Nephron progenitor cell (in vitro differentiated cells): Measurements from ENCODE around the gene ZXDC.

Experiments
- DNase-seq: peaks from one replicate; pipeline ENCODE4 v3.0.0; 2021
- H3K27ac Mint-ChIP-seq: 2 replicates; pipeline ENCODE4 v1.8.0; 2021; ENCODE audit warnings: mild to moderate bottlenecking, moderate library complexity, mixed read lengths
- H3K27me3 Mint-ChIP-seq: 2 replicates; pipeline ENCODE4 v1.8.0; 2021; ENCODE audit warnings: mild to moderate bottlenecking, low read depth, mixed read lengths; ENCODE audit not compliant: poor library complexity
- H3K36me3 Mint-ChIP-seq: 2 replicates; pipeline ENCODE4 v1.8.0; 2021; ENCODE audit warnings: low read depth, mixed read lengths
- H3K4me1 Mint-ChIP-seq: 2 replicates; pipeline ENCODE4 v1.8.0; 2021; ENCODE audit warnings: mixed read lengths
- H3K4me3 Mint-ChIP-seq: 2 replicates; pipeline ENCODE4 v1.8.0; 2021; ENCODE audit warnings: mild to moderate bottlenecking, moderate library complexity, mixed read lengths
- H3K9me3 Mint-ChIP-seq: 2 replicates; pipeline ENCODE4 v1.8.0; 2021; ENCODE audit warnings: mild to moderate bottlenecking, moderate library complexity, mixed read lengths
- TF ChIP-seq, protein P1 (sequence below): fragments of 200-600 bp; sonication (generic); IDR thresholded peaks from 2 replicates; pipeline ENCODE4 v1.5.0; 2021; ENCODE audit warnings: antibody characterized with exemption

The ZXDC gene

DNA sequence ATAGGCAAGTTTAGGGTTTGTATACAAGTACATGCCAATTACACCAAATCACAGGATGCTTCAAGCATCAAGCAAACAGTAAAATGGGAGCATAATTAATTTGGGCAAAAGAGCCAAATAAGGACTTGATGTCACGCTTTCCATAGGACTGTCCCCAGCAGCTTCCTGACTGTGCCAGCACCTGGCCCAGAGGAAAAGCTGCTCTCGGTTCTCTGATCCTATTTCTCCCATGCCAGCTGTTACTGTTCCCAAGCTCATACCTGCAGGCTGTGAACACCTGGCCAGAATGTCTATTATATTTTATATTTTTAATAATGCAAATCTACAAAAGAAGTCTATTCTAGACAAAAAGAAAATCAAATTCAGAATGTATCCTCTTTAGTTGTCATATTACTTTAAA is 12.2 kb downstream of the ZXDC start:
- Mint-ChIP-seq H3K4me1 (peaks cover 4% of the 10 kb centered on the region), H3K27me3 (no peaks in the 10 kb centered on the region), H3K4me3 (no peak overlapping the region), H3K36me3 (peaks cover 55% of the 10 kb centered on the region), H3K9me3 (no peaks in the 10 kb centered on the region), H3K27ac (no peak overlapping the region)
- TF ChIP-seq, protein P1, sequence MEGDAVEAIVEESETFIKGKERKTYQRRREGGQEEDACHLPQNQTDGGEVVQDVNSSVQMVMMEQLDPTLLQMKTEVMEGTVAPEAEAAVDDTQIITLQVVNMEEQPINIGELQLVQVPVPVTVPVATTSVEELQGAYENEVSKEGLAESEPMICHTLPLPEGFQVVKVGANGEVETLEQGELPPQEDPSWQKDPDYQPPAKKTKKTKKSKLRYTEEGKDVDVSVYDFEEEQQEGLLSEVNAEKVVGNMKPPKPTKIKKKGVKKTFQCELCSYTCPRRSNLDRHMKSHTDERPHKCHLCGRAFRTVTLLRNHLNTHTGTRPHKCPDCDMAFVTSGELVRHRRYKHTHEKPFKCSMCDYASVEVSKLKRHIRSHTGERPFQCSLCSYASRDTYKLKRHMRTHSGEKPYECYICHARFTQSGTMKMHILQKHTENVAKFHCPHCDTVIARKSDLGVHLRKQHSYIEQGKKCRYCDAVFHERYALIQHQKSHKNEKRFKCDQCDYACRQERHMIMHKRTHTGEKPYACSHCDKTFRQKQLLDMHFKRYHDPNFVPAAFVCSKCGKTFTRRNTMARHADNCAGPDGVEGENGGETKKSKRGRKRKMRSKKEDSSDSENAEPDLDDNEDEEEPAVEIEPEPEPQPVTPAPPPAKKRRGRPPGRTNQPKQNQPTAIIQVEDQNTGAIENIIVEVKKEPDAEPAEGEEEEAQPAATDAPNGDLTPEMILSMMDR = no peak
- no peak for DNase-seq

DNA sequence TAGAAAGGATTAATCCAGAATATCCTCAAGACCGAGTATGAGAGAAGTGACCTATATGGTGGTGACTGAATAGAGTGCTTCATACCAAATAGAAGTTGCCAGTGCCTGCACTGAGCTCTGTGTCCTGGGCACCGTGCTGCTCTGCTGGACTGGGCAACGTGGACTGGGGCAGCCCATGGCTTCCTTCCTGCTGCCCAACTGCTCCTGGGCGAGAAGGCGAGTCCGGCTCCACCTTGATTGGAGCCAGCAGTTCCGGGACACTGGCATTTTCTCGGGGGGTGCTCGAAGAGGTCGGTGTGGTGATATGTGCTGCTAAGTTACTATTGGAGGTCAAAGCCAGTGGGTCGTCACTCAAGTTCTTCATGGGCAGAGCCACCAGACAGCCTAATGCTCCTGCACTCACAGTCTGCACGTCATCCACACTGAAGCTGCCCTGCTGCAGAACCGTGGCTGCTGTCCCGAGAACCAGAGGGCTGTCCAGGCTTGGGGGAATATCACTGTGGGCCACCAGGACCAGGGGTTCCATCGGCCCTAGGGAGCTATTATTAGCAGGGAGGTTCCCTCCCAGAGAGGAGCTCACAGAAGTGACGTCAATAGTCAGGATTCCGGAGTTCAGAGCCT is 14.1 kb downstream of the ZXDC start:
- Mint-ChIP-seq H3K27me3 (no peaks in the 10 kb centered on the region), H3K36me3 (peaks cover 57% of the 10 kb centered on the region), H3K27ac (no peak overlapping the region), H3K4me3 (no peak overlapping the region), H3K9me3 (no peaks in the 10 kb centered on the region), H3K4me1 (no peaks in the 10 kb centered on the region)
- DNase-seq = no peak
- TF ChIP-seq, protein P1 = no peak

DNA sequence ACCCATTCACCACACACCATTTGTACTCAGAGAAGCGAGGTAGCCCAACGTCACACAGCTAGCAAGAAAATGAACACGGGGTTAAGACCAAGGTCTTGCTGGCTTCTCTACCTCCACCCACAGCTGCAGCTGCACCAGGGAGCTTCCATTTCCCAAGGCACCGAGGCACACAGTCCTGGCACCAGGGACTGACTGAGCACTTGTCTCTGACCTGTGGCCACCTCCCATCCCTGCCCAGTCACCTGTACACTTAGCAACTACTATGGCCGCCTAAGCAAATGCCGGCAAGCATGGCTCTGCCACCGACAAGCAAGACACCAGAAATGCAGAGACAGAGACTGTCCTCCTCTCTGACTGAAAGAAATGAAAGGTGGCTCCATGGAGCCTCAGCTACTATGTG is 15.3 kb downstream of the ZXDC start:
- peak overlapping the region; percentile 16 for H3K27ac Mint-ChIP-seq
- H3K4me3 Mint-ChIP-seq = no peak overlapping the region
- no peaks in the 10 kb centered on the region for H3K27me3 Mint-ChIP-seq
- H3K36me3 Mint-ChIP-seq = peaks cover 50% of the 10 kb centered on the region
- no peaks in the 10 kb centered on the region for H3K9me3 Mint-ChIP-seq
- TF ChIP-seq, protein P1 = no peak
- DNase-seq = no peak
- no peaks in the 10 kb centered on the region for H3K4me1 Mint-ChIP-seq

DNA sequence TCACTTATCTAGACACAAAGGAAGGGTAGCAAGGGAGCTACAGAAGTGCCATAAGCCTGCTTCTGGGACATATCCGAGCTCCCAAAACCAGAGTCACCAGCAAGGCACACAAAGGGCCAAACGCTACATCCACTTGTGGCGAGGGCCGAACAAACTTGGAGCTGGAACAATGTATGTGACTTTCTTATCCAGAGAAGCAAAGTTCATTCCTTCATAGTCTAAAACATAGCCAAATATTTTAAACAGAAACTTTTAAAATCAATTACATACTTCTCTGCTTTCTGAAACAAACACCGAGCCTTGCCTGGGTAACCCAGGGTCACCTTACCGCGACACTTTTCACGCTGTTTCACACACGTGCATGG is 15.9 kb downstream of the ZXDC start:
- TF ChIP-seq, protein P1 = no peak
- no peak for DNase-seq
- peaks cover 51% of the 10 kb centered on the region for H3K36me3 Mint-ChIP-seq
- H3K4me3 Mint-ChIP-seq = no peak overlapping the region
- H3K27me3 Mint-ChIP-seq = no peaks in the 10 kb centered on the region
- peaks cover under 1% of the 10 kb centered on the region for H3K4me1 Mint-ChIP-seq
- H3K9me3 Mint-ChIP-seq = no peaks in the 10 kb centered on the region
- H3K27ac Mint-ChIP-seq = peak overlapping the region; percentile 42

DNA sequence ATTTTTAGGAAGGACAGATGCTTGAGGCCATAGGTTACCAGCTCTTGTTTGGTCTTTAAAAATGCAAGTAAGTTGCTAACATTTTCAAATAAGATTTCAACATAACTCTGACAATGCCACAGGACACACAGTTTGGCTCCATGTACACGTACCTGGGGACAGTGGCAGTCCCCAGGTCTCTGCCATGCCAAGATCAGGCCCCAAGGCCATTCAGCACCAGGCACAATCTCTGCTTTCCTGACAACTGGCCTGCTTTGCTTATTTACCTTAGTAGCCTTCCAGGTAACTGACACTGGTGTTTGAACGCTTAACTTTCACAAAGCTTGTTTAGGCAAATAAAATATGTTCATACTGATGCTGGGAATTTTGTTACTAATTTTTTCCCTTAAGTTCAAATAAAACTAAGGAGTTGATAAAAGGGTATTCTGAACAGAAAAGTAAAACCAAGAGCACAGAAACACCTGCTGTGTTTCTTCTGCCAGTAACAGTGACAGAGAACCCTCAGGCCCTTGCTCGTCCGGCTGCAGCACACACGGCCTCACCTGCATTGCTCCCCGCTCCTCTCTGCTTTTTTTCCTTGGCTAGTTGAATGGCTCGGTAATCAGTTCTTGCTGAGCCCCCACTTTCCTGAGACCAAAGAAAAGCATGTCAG is 16.5 kb downstream of the ZXDC start:
- Mint-ChIP-seq H3K27me3 (no peaks in the 10 kb centered on the region), H3K4me3 (no peak overlapping the region), H3K27ac (no peak overlapping the region), H3K9me3 (no peaks in the 10 kb centered on the region), H3K4me1 (peaks cover 5% of the 10 kb centered on the region), H3K36me3 (peaks cover 51% of the 10 kb centered on the region)
- TF ChIP-seq, protein P1 = no peak
- no peak for DNase-seq
